Mammary epithelial cell (primary cell): ENCODE data around the gene MRPS23.

Source experiments
- CTCF ChIP-seq, 2 donors: IDR thresholded peaks in 1 of 2; conservative IDR thresholded peaks in 1 of 2; 2 replicates each; pipeline ENCODE4 v1.5.1; 2011 to 2012; ENCODE audit warnings: inconsistent platforms in 2 of 2, low read length in 2 of 2, mild to moderate bottlenecking in 2 of 2, control low read depth in 1 of 2, low read depth in 1 of 2; ENCODE audit not compliant: insufficient read depth in 1 of 2; ENCODE audit errors: extremely low read depth in 1 of 2
- EZH2 ChIP-seq: IDR thresholded peaks from 2 replicates; pipeline ENCODE4 v1.6.1; 2012; ENCODE audit warnings: low read length, inconsistent platforms, borderline replicate concordance

DNA sequence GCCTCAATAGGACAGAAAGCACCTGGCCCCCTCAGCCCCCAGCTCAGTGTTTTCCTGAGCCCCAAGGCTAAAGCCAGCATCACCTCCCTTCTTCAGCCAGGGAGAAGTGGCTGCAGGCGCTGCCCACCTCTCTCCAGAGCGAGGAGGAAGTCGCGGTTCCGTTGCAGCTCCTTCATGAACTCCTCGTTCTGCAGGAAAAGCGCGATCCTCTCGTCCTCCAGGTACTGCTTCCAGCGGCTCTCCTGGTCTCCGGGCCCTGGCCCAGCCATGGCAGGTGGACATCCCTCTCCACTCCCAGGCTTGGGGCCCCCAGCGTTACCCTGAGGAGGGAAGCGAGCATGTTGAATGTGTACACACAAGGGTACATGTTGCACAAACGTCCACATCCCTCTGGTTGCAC, 22.7 kb upstream of the MRPS23 start:
- TF ChIP-seq CTCF (conservative IDR thresholded peaks at IDR 0.05 in 1 of 2, IDR thresholded peaks at IDR 0.05 in 1 of 2; ENCODE audit: extremely low read depth in 1 of 2, insufficient read depth in 1 of 2, low read depth in 1 of 2, low read length in 2 of 2), result no peak
- no peak for TF ChIP-seq EZH2
